GM04503 (cell line): ENCODE measurements around the gene MAGI1.
"Not testable (repeated sequence)": the region's sequence is repeated elsewhere in the genome, so short reads cannot be mapped to it uniquely, and the experiment has no call there.

Experiments
- DNase-seq: peaks from one replicate; pipeline ENCODE4 v3.0.0-alpha.2; 2012; ENCODE audit warnings: low read depth

Gene MAGI1

DNA sequence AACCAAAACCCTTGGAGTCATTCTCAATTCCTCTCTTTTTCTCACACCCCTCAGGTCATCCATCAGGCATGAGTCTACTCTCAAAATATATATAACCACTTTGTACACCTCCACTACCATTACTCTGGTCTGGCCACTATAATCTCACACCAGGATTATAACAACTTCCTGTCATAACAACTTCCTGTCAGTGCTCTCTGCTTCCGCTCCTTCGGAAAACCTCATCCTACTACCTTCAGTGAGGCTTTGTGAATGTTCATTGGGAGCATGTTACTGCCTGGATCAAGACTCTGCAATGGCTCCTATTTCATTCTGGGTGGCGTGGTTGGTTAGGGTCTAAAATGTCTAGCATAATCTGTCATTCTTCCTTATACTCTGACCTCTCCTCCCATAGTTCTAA is 447.4 kb downstream of the MAGI1 start:
- no peak for DNase-seq

DNA sequence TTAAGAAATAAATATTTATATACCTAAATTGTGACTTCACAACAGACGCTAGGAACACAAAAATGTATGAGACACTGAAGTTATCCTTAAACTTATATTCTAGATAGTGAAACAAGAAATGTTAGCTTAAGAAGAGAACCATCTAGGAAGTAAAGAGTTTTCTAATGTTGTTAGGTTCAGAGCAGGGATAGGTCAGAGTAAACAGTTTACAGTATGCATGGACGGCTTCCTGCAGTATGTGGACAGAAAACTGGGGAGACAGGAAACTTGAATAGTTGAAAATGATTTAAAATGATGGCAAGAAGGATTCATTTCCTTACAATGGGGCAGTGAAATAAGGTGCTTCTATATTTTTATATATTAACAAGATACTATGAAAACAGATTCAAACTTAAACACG is 449.8 kb downstream of the MAGI1 start:
- DNase-seq: no peak

DNA sequence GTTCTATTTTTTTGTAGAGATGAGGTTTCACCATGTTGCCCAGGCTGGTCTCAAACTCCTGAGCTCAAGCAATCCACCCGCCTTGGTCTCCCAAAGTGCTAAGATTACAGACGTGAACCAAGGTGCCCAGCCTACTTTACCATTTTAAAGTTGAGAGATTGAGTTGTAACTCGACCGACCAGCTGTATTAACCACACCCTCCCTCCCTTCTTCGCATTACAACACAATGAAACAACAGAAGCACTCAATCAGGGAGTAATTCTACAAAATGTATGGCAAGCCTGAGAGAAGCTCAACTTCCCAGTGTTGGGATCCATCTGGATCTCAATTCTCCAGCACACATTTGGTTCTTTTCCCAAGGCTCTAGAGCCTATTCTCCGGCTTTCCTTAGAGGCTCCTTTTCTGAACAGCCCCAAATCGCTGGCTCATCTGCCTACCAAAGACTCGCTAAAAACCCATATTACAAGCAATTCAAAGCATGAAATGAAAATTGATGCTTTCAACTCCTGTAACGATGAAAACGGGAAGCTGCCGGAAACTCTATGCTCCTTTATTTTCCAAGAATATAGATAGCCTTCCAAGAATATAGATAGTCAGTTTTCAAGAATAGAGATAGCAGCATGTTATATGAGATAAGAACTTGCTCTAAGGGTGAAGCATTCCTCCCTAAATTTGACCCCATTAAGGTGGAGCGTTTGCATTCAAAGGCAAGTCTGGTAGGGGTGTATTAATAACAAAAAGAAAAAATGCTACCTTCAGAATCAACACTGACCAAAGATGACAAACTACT is 450.9 kb downstream of the MAGI1 start:
- DNase-seq: no peak

DNA sequence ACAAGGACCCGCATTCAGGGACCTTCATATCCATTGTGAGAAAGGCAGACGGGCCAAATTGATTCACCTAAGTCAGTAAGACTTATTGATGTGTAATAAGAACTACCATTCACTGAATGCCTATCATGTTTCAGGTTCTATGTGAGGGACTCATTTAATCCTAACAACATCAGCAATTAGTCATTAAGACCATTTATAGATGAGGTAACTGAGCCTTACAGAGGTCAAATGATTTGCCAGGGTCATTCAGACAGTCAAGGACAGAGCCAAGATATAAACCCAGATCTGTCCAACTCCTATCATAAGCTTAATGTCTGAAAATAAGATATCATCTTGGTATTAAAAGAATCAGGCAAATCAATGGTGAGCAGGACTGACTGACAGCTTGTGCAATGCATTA is 453.8 kb downstream of the MAGI1 start:
- no peak for DNase-seq

DNA sequence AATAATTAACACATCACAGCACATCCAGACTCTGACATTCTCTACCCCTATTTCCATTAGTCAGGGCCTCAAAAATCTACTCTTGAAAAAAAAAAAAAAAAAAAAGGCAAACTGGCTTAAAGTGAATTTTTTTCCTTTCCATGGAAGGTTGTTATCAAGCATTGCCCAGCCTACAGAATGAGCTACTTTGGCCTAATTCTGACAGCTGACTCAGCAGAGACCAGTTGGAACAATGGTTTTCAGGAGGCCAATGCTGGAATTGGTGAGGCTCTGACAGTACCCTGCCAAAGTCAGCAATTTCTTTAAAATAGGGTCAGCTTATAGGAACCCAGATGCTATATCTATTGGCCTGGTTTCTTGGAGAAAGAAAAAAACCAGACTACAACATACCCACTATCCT is 454.7 kb downstream of the MAGI1 start:
- no peak for DNase-seq

DNA sequence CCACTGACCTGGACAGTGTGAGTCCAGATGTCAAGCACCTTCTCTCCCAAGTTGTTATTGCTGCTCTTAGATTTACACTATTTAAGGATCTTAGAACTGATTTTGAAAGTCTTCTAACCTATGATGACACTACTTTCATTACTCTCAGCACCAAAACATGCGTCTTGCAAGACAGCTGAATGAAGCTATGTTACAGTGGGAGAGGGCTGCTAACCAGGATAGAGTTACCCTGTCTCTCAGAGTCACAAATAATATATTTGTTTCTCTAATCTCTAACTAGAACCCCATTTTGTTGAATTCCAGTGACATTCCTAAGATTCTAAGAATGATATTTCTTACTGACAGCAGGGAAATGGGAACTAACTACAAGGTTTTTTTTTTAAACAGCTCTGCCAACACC is 455.5 kb downstream of the MAGI1 start:
- no peak for DNase-seq

DNA sequence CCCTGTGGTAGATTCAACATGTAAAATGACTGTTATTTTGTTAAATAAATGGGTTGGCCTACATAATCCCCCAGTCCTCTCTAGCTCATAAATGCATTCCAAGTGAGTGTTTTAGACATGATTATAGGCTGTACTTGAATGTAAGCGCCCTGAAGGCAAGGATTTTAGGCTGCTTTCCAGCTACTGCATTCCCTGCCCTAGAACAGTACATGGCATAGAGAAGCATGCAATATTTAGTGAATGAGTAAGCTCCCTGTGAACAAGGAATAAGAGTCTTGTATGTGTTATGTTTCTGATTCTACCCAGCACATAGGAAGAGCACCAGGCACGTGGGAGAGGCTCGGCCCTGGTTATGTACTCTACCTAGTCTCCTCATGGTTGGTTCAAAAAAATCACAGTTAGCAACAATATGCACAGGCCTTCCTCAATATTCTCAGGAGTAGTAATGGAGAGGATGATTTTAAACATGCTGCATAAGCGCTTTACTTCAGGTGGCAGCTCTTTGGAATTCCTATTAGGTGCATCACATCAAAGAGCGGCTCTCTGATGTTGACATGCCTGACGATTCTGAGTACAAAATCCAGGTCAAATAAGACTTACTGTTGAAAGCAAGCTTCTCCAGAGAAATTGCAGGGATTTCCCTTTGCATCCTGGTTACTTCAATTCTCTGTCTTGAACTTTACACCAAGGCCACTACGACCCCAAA is 456.6 kb downstream of the MAGI1 start:
- no peak for DNase-seq

DNA sequence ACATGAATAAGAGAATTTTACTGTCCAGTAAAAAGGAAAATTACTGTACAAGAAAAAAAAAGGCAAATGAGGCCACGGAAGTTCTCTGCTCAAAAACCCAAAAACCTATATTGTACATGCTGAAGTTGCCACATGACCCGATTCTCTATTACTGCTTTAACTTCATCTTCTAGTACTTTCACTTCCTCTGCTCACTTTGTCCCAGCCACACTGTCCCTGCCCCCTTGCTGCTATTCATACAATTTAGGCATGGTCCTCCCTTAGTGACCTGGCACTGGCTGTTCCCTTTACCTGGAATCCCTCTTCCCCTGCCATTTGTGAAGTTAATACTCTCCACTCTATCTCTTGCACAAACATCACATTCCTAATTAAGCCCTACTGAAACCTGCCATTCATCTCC is 457.4 kb downstream of the MAGI1 start:
- no peak for DNase-seq

DNA sequence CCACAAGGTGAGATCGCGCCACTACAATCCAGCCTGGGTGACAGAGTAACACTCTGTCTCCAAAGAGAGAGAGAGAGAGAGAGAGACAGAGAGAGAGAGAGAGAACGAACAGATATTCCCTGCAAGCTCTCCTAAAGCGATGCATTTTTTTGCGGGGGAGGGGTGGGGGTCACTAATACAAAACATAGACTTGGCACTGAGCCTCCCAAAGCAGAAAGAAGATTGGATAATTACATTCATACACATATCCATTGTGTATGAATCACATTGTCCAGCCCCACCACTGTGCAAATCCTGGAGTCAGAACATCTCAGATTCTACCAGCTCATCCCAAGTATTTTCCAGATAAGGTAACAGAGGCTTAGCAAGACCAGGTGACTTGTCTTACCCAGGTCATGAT is 459.9 kb downstream of the MAGI1 start:
- DNase-seq: no peak

DNA sequence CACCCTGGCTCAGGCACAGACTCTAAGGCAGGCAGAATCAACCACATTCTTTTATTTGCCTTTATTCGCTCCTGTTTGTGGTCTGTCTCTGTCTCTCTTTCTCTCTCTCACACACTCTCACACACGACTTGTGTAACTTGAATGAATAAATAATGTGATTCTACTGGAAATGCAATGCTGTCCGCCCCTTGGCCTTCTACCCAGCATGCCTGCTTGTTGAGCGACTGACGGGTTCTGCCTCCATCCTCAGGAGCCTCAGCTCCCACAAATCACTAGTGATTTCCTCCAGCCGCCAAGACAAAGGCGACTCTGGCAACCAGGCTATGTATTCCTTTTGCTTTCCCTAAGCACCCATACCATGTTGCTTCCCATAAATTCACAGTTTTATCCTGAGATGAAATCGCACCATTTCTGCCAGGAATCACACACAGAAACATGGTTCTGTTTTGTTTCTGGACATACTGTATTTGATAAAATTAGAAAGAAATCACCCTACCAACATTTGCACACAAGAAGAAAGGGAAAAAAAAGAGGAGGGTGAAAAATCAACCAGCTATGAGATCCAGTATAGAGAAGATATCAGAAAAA is 460.8 kb downstream of the MAGI1 start:
- DNase-seq: no peak

DNA sequence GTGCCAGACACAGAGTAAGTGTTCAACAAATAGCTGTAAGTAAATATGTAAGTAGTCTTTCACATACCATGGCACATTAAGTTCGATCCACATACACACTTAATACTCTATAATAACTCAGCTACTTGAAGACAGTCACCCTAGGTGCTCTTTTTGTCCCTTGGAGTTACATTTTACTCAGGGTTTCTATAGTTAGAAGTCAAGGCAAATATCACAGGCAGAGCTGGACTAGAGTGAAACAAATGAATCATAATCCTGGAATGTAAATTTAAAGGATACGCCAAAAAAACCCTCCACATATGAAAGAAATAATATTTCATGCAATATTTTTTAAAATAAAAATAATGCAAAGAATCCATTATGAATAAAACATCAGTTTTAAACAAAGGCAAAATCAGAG is 461.8 kb downstream of the MAGI1 start:
- DNase-seq: no peak

DNA sequence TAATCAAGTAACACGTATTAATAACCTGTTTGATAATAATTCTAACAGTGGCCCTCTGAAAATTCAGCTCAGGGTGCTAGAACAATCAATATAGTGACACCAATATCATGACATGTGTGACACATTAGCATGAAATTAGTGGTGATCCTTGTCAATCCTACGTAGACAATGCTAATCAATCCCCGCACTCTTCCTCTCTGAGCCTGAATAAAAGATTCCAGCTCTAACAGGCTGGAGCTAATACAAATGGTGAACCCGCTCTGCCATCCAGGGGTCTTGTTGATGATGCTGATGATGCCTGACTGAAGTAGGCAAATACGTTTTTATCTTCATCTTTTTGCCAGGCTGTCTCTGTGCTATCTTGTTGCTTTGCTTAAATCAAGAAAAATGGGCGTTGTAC is 462.5 kb downstream of the MAGI1 start:
- no peak for DNase-seq

DNA sequence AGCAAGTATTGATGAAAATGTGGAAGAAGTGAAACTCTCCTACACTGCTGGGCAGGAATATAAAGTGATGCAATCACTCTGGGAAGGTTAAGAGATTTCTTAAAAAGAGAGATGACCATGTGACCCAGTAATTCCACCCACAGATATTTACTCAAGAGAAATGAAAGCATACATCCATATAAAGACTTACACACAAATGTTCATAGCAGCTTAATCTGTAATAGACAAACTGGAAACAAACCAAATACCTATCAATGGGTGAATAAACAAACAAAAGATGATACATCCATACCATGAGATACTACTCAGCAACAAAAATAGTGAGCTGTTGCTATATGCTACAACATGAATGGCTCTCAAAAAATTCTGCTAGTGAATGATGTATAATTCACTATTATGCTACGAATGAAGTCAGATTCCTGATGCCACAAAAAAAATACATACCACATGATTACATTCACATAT is 463.3 kb downstream of the MAGI1 start:
- peak; percentile 47 for DNase-seq

DNA sequence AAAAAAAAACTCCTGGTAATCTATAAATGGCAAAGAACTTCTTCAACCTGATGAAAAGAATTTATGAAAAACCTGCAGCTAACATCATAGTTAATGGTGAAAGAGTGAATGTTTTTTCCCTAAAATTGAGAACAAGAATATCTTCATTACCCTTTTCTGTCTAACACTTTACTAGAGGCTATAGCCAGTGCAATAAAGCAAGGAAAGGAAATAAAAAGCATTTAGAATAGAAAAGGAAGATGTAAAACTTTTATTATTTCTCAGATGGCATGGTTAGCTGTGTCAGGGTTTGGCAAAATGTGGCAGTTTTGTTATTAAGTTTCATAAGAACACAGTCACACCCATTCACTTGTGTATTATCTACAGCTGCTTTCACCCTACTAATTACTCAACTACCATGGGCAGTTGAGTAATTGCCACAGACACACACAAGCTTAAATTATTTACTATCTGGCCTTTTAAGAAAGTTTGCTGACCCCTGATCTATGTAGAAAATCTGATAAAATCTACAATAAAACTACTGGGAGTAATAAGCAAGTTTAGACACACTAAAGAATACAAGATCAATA is 465.1 kb downstream of the MAGI1 start:
- no peak for DNase-seq

DNA sequence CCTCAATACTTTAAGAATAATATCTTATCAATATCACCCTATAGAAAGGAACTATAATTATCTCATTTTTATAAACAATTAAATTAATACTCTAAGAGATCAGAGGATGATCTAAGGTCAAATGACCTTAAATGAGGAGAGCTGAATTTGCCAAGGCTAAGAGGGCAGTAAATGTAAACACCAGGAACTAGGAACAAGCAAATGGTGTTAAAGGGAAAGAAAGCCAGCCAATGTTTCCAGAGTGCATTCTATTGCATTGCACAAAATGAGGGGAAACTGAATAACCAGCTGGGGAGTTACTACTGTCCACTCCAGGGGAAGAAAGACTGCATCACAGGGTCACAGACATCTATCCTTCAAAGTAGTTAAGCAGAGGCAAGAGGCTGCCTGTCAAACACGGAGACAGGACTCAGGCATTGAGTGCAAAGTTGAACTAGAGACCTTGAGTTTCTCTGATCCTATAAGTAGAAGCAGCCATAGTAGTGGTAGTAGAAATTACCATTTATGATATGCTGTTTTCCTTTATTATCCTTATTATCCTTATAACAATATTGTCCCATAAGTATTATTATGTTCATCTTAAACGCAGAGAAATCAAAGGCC is 466.4 kb downstream of the MAGI1 start:
- no peak for DNase-seq

DNA sequence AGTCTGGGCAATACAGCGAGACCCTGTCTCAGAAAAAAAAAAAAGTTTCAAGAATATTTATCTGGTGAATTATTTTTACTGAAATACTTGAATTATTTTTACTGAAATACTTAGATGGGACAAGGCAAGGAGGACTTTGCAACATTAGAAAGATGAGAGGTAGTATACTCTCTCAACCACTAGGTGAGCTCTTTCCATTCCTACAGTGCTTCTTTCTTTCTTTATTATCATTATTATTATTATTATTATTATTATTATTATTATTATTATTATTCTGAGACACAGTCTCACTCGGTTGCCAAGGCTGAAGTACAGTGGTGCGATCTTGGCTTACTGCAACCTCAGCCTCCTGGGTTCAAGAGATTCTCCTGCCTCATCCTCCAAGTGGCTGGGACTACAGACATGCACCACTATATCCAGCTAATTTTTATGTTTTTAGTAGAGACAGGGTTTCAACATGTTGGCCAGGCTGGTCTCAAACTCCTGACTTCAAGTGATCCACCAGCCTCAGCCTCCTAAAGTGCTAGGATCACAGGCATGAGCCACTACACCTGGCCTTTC is 468.8 kb downstream of the MAGI1 start:
- no peak for DNase-seq

DNA sequence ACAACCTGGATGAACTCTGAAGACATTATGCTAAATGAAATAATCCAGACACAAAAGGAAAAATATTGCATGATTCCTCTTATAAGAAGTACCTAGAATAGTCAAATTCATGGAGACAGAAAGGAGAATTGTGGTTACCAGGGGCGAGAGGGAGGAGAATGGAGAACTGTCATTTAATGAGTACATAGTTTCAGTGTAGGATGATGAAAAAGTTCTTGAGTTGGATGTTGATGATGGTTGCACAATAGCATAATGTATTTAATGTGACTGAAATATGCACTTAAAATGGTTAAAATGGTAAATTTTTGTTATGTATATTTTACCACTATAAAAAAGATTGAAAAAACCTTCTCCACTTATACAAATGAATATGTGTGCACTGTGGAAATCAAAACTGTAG is 469.6 kb downstream of the MAGI1 start:
- DNase-seq: no peak

DNA sequence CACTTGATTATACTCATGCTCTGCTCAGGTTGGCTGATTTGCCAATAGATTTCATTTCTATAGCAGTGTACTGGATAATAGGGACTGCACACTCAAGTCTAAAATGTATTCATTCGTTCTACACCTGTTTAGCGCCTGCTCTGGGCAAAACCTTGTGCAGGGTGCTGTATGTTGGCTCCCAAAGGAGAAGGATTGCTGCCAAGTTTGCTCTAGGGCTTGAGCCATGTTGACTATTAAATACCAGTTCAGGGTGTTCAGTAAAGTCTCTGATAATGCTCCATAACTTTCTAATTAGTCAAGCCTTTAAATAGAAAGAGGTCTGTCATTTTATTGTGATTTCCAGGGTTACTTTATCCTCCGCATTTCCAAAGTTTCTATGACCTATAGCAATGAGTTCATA is 470.2 kb downstream of the MAGI1 start:
- no peak for DNase-seq

DNA sequence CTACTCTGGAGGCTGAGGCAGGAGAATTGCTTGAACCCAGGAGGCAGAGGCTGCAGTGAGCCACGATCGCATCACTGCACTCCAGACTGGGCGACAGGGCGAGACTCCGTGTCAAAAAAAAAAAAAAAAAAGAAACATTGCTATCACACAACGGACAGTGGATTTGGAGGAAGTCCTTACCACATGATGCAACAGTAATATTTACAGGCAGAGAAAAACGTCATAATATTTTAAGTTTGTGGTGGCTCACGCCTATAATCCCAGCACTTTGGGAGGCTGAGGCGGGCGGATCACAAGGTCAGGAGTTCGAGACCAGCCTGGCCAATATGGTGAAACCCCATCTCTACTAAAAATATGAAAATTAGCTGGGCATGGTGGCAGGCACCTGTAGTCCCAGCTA is 473.0 kb downstream of the MAGI1 start:
- not testable (repeated sequence) for DNase-seq

DNA sequence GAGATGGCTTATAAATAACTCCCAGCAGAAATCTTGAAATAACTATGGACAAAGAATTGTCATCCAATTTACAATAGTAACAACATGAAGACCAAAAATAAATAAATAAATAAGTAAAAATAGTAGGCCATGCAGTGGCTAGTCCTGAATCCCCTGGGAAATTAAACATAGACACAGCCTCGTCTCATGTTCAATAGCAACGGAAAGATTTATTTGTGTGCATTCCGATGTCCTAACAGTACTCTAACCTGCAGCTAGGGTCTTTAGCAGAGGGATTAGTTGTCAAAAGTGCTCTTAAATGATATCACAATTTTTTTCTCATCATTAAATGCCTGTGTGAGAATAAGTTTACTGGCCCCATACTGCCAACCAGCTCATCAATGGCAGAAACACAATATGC is 474.2 kb downstream of the MAGI1 start:
- no peak for DNase-seq

DNA sequence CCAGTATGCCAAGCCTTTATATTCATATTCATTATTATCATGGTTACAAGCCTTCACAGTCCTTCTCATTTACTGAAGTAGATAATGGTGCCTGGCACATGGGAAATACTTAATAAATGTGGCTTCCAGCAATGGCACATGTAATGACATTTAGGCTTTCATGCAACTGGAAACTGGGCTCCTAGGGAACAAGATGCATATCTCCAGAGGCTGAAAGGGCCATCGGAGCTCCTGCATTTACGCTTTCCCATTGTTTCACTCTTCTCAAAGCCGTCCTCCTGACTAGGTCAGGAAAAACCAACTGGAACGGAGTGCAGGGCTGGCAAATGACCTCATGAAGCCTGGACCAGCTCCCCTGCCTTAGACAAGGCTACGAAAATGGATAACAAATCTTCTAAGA is 474.9 kb downstream of the MAGI1 start:
- DNase-seq: no peak

DNA sequence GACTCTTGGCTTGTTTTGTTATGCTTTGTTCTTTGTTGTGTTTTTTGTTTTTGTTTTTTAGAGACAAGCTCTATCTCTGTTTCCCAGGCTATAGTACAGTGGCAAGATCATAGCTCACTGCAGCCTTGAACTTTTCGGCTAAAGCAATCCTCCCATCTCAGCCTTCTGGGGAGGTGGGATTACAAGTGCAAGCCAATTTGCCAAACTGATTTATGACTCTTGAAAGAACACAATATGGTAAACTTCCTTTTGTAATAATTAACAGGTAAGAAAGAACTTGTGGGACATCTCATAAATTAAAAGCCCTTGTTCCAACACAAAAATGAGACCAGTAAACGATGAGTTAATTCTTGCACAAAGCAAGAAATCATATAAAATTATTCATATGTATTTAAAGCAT is 476.3 kb downstream of the MAGI1 start:
- no peak for DNase-seq
